Astrocyte (in vitro differentiated cells and primary cell): Measurements from ENCODE around the gene MYCBP2. TPM values are rescaled to one million over a fixed set of nuclear protein-coding genes. Genes with fewer than 3 reads are reported as not detected.
A peak's percentile ranks its signal among the peaks of the same experiment; 100 is the strongest.

Source experiments
- DNase-seq: peaks from one replicate; pipeline ENCODE4 v3.0.0-alpha.2; 2010; ENCODE audit warnings: low read depth
- FAIRE-seq: peaks from 2 replicates; lab custom pipeline; 2011; peaks lifted over from hg19 to GRCh38; lab: Jason Lieb, UNC
- H2AFZ ChIP-seq: 2 replicates; pipeline ENCODE4 v1.6.0; 2012; ENCODE audit warnings: low read depth, low read length, inconsistent platforms
- H3K27ac ChIP-seq: 2 replicates; pipeline ENCODE4 v1.5.1; 2011; ENCODE audit warnings: low read depth, low read length, inconsistent platforms
- H3K27me3 ChIP-seq: 2 replicates; pipeline ENCODE4 v1.6.0; 2011; ENCODE audit warnings: low read length, inconsistent platforms; ENCODE audit not compliant: insufficient read depth
- H3K36me3 ChIP-seq: 2 replicates; pipeline ENCODE4 v1.5.1; 2011; ENCODE audit warnings: low read length, inconsistent platforms; ENCODE audit not compliant: insufficient read depth
- H3K4me1 ChIP-seq: 2 replicates; pipeline ENCODE4 v1.5.1; 2011; ENCODE audit warnings: low read length, inconsistent platforms; ENCODE audit not compliant: insufficient read depth
- H3K4me2 ChIP-seq: 2 replicates; pipeline ENCODE4 v1.6.0; 2012; ENCODE audit warnings: low read length, inconsistent platforms
- H3K4me3 ChIP-seq: 2 replicates; pipeline ENCODE4 v1.5.1; 2011; ENCODE audit warnings: low read depth, mild to moderate bottlenecking, low read length, inconsistent platforms; ENCODE audit not compliant: insufficient read depth
- H3K79me2 ChIP-seq: 2 replicates; pipeline ENCODE4 v1.6.0; 2012; ENCODE audit warnings: mild to moderate bottlenecking, low read length, inconsistent platforms; ENCODE audit not compliant: insufficient read depth
- H3K9ac ChIP-seq: 2 replicates; pipeline ENCODE4 v1.6.0; 2012; ENCODE audit warnings: mild to moderate bottlenecking, low read length, inconsistent platforms
- H3K9me3 ChIP-seq: 2 replicates; pipeline ENCODE4 v1.5.1; 2012; ENCODE audit warnings: low read depth, mild to moderate bottlenecking, low read length, inconsistent platforms; ENCODE audit not compliant: insufficient read depth
- H4K20me1 ChIP-seq: 2 replicates; pipeline ENCODE4 v1.6.0; 2012; ENCODE audit warnings: low read length, inconsistent platforms; ENCODE audit not compliant: insufficient read depth
- H3K27ac Mint-ChIP-seq: one replicate; pipeline ENCODE4 v1.8.0; 2021; ENCODE audit warnings: mild to moderate bottlenecking, mixed read lengths; ENCODE audit not compliant: unreplicated experiment
- H3K27me3 Mint-ChIP-seq: one replicate; pipeline ENCODE4 v1.8.0; 2021; ENCODE audit warnings: low read depth, mixed read lengths; ENCODE audit not compliant: unreplicated experiment
- H3K36me3 Mint-ChIP-seq: one replicate; pipeline ENCODE4 v1.8.0; 2021; ENCODE audit warnings: low read depth, mixed read lengths; ENCODE audit not compliant: unreplicated experiment
- H3K4me1 Mint-ChIP-seq: one replicate; pipeline ENCODE4 v1.8.0; 2021; ENCODE audit warnings: low read depth, mixed read lengths; ENCODE audit not compliant: unreplicated experiment
- H3K4me3 Mint-ChIP-seq: one replicate; pipeline ENCODE4 v1.8.0; 2021; ENCODE audit warnings: mild to moderate bottlenecking, moderate library complexity, mixed read lengths; ENCODE audit not compliant: unreplicated experiment
- H3K9me3 Mint-ChIP-seq: one replicate; pipeline ENCODE4 v1.8.0; 2021; ENCODE audit warnings: mild to moderate bottlenecking, mixed read lengths; ENCODE audit not compliant: unreplicated experiment
- EZH2 ChIP-seq: IDR thresholded peaks from 2 replicates; pipeline ENCODE4 v1.6.1; 2012; ENCODE audit warnings: mild to moderate bottlenecking, low read length, inconsistent platforms; ENCODE audit not compliant: insufficient read depth
- total RNA-seq: library from RNA; stranded (reverse); gene quantifications from 2 replicates; pipeline ENCODE4 v1.2.1, GENCODE V29; 2021
- TF ChIP-seq, protein P1 (sequence below): IDR thresholded peaks from 2 replicates; pipeline ENCODE4 v1.5.1; 2011; ENCODE audit warnings: low read depth, mild to moderate bottlenecking, inconsistent platforms, low read length, moderate library complexity; ENCODE audit not compliant: insufficient read depth

Gene MYCBP2
- total RNA-seq, 1 donor from 2014 or later, result 72.3 TPM

DNA sequence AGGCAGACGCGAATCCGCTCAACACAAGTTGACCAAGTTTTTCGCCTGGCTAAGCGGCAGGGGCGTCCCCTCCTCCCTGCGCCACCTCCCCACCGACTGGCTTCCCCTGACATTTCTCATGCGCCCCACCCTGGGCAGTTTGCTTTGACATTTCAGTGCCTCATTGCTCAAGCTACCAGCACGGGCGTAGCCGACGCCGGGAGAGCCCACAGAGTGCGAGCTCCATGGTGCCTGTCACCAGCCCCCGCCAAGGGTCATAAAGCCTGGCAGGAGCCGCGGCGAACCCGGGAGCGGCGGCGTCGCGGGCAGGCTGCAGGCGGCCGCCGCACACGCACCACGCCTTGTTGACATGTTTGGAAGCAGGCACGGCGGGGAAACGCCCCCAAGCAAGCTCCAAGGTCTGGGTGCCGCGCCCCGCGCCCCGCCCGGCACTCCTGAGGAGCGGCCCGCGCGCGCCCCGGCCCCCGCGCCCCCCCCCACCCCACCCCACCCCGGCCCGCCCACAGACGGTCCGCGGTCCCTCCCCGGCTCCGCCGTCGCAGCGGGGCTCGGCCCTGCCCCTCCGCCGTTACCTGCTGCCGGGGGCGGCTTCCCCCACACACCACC, 300.5 kb downstream of the MYCBP2 start:
- peak overlapping the region; percentile 91 for H3K9ac ChIP-seq
- no peaks in the 10 kb centered on the region for H3K27me3 ChIP-seq
- DNase-seq, result no peak
- Mint-ChIP-seq H3K4me3 (peak overlapping the region; percentile 99), H3K4me1 (peaks cover 29% of the 10 kb centered on the region), H3K36me3 (no peaks in the 10 kb centered on the region), H3K9me3 (no peaks in the 10 kb centered on the region), H3K27me3 (no peaks in the 10 kb centered on the region), H3K27ac (peak overlapping the region; percentile 74)
- peak overlapping the region; percentile 85 for H3K4me3 ChIP-seq
- peaks cover 51% of the 10 kb centered on the region for H3K79me2 ChIP-seq
- H2AFZ ChIP-seq, result peak overlapping the region; percentile 93
- H3K4me2 ChIP-seq, result peak overlapping the region; percentile 95
- no peaks in the 10 kb centered on the region for H3K36me3 ChIP-seq
- no peaks in the 10 kb centered on the region for H3K9me3 ChIP-seq
- no peak for FAIRE-seq
- TF ChIP-seq, protein P1, sequence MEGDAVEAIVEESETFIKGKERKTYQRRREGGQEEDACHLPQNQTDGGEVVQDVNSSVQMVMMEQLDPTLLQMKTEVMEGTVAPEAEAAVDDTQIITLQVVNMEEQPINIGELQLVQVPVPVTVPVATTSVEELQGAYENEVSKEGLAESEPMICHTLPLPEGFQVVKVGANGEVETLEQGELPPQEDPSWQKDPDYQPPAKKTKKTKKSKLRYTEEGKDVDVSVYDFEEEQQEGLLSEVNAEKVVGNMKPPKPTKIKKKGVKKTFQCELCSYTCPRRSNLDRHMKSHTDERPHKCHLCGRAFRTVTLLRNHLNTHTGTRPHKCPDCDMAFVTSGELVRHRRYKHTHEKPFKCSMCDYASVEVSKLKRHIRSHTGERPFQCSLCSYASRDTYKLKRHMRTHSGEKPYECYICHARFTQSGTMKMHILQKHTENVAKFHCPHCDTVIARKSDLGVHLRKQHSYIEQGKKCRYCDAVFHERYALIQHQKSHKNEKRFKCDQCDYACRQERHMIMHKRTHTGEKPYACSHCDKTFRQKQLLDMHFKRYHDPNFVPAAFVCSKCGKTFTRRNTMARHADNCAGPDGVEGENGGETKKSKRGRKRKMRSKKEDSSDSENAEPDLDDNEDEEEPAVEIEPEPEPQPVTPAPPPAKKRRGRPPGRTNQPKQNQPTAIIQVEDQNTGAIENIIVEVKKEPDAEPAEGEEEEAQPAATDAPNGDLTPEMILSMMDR, result no peak
- TF ChIP-seq EZH2, result no peak
- H4K20me1 ChIP-seq, result peaks cover 47% of the 10 kb centered on the region
- peaks cover 26% of the 10 kb centered on the region for H3K4me1 ChIP-seq
- peak overlapping the region; percentile 90 for H3K27ac ChIP-seq

GRCh38 chr13:77022341-77022740, 304.6 kb downstream of the MYCBP2 start:
- Histone ChIP-seq H3K4me3 (no peak overlapping the region), H3K4me2 (peak overlapping the region; percentile 34), H3K79me2 (peaks cover 86% of the 10 kb centered on the region), H4K20me1 (peaks cover 70% of the 10 kb centered on the region), H3K27me3 (no peaks in the 10 kb centered on the region), H3K4me1 (peaks cover 17% of the 10 kb centered on the region), H2AFZ (no peak overlapping the region), H3K36me3 (peaks cover 6% of the 10 kb centered on the region), H3K9me3 (no peaks in the 10 kb centered on the region), H3K27ac (no peak overlapping the region), H3K9ac (no peak overlapping the region)
- H3K9me3 Mint-ChIP-seq, result no peaks in the 10 kb centered on the region
- H3K4me1 Mint-ChIP-seq, result peaks cover 26% of the 10 kb centered on the region
- peaks cover 2% of the 10 kb centered on the region for H3K36me3 Mint-ChIP-seq
- H3K27me3 Mint-ChIP-seq, result no peaks in the 10 kb centered on the region
- no peak for TF ChIP-seq EZH2
- TF ChIP-seq, protein P1, result no peak
- FAIRE-seq (peak; percentile 87), DNase-seq (no peak)
- H3K4me3 Mint-ChIP-seq, result no peak overlapping the region
- H3K27ac Mint-ChIP-seq, result no peak overlapping the region

DNA sequence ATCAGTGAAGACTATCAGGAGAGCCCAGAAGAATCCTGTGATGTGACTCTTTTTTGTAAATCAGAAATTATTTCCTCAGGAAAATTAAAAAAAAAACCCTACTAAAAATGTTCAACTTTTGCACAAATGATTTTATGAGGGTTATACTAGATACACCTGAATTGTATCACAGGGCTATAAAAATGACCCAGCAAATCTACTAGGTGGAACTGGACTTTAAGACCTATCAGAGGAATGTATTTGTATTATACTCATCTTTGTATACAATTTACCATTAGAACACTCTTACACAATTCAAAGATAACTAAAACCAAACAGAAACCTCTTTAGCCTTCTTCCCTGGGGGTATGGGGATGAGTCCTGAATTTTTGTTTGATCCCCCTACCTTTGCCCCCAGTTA, 307.1 kb downstream of the MYCBP2 start:
- Mint-ChIP-seq H3K36me3 (peaks cover 6% of the 10 kb centered on the region), H3K27me3 (no peaks in the 10 kb centered on the region), H3K9me3 (no peaks in the 10 kb centered on the region), H3K4me3 (no peak overlapping the region), H3K27ac (no peak overlapping the region), H3K4me1 (peaks cover 26% of the 10 kb centered on the region)
- Histone ChIP-seq H2AFZ (no peak overlapping the region), H3K4me3 (no peak overlapping the region), H4K20me1 (peaks cover 68% of the 10 kb centered on the region), H3K9me3 (no peaks in the 10 kb centered on the region), H3K4me2 (no peak overlapping the region), H3K4me1 (peaks cover 7% of the 10 kb centered on the region), H3K36me3 (peaks cover 19% of the 10 kb centered on the region), H3K79me2 (peaks cover 92% of the 10 kb centered on the region), H3K27ac (no peak overlapping the region), H3K9ac (no peak overlapping the region), H3K27me3 (no peaks in the 10 kb centered on the region)
- TF ChIP-seq, protein P1, result no peak
- TF ChIP-seq EZH2, result no peak
- FAIRE-seq, result no peak
- DNase-seq, result no peak
